Forelimb muscle (tissue), 1 donor: ENCODE data around the gene SSBP4. TPM values are rescaled to one million over a fixed set of nuclear protein-coding genes. Genes with fewer than 3 reads are reported as not detected.

ENCODE experiments used
- DNase-seq: peaks from one replicate; pipeline ENCODE4 v3.0.0-alpha.2; 2013; ENCODE audit warnings: low read depth
- polyA plus RNA-seq: library from polyadenylated mRNA; unstranded; fragments of 120-200 nt; gene quantifications from one replicate; pipeline ENCODE4 v1.2.1, GENCODE V29; 2013; ENCODE audit not compliant: insufficient read length

The SSBP4 gene
- polyA plus RNA-seq, 1 donor: 94.6 TPM

DNA sequence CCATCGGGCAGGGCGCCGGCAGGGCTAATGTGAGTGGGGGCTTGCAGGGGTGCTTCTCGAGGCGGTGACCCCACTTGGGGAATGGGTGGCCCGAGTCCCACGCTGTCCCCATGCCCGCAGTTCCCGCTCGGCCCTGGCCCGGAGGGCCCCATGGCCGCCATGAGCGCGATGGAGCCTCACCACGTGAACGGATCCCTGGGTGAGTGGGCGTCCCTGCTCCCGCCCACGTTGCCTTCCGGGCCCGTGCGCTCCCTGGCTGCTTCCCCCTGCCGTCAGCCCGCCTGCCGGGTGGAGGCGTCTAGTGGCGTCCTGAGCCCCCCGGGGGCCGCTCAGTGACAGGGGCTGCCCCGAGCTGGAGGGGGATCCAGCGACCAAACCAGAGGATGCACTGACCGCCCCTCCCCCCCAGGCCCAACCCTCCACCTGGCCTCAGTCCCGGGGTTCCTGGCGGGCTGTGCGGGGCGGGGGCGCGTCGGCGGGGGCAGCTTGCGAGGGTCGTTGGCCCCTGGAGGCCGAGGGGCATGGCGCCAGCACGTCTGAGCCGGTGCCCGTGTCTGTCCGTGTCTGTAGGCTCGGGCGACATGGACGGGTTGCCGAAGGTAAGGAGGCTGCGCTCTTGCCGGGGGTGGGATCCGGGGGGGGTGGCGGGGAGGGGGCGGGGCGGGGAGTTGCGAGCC, 14.0 kb downstream of the SSBP4 start:
- DNase-seq: no peak

DNA sequence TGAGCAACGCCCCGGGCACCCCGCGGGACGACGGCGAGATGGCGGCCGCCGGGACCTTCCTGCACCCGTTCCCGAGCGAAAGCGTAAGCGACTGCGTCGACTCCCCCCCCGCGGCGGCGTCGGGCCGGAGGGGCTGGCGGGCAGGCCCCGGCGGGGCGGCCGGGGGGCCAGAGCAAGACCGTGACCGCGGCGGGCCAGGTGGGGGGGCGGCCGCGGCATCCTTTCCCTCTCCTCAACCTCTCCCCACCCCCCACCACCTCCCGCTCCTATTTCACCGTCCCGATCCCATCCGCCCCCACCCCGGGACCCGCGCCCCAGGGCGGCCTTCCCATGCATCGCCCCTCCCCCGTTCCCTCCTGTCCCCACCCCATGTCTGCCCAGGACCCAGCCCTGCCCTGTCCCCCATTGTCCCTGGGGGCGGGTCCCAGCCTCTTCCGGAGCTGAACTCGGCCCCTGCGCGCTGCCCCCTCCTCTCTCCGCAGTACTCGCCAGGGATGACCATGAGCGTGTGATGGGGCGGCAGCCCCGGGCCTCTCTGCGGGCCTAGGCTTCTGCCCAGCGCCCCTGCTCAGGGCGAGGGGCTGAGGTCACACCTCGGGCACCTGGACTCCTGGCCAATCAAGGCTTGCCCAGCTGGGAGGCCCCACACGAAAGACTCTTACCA, 14.7 kb downstream of the SSBP4 start:
- no peak for DNase-seq

DNA sequence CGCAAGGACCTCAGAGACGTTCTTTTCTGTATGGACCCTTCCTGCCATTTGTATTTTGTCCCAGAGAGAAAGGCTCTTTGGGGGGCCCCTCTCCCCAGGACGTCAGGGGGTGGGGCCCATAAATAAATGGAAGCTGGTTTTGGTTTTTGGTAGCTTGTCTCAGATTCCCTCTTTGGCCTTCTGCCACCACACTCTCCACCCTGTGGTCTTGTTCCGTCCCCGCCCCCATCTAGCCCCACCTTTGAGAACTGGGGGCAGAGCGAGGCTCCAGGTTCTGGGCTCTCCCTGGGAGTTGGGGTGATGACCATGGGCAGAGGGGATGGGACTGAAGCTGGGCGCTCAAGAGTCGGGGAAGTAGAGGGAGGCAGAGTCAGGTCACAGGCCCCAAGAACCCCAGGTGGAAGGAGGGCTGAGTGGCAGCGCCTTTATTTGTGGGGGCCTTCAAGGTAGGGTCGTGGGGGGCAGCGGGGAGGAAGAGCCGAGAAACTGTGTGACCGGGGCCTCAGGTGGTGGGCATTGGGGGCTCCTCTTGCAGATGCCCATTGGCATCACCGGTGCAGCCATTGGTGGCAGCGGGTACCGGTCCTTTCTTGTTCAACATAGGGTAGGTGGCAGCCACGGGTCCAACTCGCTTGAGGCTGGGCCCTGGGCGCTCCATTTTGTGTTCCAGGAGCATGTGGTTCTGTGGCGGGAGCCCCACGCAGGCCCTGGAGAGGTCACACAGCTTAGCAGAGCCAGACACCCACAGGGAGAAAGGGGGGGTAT, 15.4 kb downstream of the SSBP4 start:
- no peak for DNase-seq

DNA sequence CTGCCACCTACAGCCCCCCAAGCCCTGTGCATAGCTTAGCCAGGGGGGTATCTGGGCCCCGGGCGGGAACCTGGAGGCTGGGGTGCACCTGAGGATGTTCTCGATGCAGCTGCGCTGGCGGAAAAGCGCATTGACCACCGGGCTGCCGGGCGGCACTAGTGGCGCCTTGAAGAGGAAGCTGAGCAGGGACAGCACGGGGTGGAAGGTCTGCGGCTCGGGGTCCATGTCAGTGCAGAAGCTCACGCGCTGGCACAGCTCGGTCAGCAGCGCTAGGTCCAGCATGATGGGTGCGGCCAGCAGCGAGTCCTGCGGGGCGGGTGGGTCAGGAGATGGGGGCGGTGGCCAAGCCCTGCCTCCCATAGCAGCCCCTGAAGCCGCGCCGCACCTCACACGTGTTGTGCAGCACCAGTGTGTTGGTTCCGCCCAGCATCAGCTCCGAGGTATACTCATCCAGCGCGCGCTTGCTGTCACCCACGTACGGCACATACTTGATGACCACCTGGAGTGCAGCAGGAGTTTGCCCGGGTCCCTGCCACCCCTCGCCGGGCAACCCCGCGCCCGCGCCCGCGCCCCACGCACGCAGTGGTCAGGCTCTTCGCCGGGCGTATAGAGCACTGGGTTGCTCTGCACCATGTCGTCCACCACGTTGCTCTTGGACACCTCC, 16.1 kb downstream of the SSBP4 start:
- no peak for DNase-seq

DNA sequence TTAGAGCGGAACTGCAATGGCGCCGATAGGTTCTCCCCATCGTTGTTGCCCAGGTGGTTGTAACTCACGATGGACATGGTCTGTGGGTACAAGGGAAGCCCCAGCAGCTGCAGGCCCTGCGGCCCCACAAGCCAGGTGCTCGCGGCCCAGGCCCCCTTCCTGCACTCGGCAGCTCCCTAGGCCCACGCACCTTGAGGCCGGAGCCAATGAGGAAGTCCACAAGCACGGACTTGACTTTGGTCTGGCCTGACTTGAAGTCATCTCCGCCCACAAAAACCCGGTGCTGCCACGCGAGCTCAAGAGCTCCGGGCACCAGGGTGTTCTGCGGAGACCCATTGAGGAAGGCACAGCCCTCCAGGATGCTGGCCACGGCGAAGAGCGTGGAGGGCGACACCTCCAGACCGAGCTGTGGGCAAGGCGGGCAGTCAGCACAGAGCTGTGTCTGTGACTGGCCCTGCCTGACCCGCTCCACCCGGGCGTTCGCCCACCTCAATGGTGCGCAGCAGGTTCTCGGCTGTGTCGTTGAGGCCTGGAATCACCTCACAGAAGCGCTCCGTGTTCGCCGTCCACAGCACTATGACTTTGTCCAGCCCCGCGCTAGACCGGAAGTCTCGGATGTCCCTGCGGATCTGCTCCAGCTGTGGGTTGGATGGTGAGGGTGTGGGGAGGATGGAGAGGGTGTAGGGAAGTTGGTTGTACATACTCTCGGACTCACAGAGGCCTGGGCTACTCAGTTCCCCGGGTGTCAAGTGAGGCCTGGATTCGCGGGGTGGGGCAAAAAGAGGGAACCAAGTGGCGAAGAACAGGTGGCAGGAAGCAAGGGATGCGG, 16.9 kb downstream of the SSBP4 start:
- DNase-seq: no peak

DNA sequence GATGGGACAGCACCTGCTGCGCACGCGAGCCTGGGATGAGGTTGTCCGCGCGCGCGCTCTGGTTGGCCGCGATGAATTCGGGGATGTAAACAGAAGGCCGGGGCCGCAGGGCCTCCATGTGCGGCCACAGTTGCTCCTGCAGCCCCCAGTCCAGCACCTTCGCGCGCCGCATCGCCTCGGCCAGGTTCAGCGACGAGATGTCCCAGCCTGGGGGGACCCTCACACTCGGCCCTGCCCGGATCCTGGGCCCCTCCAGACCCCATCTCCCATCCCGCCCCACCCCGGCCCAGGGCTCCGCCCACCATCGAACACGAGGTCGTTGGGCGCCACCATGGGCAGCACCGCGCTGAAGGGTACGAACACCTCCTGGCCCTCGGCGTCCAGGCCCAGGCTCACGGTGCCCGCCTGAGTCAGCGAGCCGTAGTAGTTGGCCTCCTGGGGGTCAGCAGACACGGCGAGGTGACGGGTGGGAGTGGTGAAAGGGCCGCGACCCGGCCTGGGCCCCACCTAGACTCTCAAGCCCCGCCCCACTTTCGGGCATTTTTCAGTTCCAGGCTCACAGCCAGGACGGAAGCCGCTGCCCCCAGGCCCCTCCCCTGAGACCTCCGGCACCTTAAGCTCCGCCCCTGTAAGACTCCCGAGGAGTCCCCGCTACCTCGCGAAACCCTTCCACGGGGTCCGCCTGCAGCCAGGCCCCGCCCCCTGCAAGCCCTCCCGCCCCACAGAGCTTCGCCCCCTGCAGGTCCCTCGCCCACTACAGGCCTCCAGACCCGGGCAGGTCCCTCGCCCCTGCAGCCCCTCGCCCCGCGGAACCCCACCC, 17.7 kb downstream of the SSBP4 start:
- no peak for DNase-seq

DNA sequence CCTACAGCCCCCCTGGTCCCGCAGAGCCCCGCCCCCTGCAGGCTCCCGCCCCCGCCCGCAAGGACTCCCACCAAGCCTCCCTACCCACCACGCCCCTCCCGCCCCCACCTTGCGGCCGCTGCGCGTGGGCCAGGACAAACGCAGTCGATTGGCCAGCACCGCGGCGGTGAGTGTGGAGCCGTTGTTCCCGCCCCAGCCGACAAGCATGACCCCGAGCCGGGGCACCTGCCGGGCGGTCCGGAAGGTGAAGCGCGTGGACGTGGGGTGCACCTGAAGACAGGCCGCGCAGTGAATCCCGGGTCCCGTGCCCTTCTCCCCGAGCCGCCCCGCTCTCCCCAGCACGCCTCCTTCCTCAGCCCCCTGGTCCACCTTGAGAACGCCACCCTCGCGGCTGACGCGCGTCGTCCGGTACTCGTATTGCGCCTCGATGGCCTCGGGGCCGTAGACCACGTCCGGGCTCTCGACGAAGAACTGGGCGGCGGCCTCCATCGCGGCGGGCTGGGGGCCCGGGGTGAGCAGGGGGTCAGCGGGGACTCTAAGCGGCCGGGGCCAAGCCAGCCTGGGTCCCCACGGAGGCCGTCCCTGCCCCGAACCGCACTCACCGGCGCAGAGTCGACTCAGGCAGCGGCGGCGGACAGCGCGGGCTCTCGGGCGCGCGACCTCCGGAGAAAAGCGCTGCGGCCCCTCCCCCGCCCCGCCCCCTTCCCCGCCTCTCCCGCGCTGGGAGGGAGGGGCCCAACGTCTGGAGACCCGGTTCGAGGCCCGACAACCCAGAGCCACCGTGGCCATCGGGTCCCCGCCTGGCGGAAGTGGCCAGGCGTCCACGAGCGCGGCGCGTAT, 18.5 kb downstream of the SSBP4 start, which contains the start of gene ISYNA1:
ISYNA1 (minus strand) TSS at position 643 of the 840 bp plus-strand sequence; CDS start at position 489, 154 bp downstream.
- no peak for DNase-seq

DNA sequence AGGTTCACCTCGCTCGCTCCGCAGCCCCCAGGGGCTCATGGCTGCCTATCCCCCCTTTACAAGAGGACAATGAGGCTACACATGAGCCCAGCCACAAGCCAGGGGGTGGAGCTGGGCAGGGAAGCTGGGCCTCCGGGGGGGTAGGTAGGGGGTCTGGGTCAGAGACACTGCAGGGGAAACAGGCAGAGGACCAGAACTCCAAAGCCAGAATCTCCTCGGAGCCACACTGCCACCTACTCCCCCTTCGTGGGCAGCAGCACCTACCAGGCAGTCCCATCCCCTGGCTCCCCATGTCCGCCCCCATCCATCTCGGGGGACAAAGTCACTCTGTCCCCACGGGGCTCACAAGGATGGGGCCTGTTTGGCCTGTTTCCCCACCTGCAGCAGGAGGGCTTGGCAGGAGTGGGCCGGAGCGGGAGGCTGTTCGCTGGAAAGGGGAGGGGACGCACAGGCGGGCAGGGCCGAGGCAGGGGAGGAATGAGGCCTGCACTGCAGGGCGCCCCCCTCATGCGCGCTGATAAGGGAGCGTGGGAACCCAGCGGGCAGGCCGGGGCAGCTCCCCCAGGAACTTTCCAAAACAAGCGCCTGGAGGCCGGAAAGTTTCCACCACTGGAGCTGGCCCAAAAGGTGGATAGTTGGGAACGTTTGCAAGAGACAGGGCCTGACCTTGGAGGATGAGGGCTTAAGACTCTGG, 19.3 kb downstream of the SSBP4 start:
- no peak for DNase-seq

DNA sequence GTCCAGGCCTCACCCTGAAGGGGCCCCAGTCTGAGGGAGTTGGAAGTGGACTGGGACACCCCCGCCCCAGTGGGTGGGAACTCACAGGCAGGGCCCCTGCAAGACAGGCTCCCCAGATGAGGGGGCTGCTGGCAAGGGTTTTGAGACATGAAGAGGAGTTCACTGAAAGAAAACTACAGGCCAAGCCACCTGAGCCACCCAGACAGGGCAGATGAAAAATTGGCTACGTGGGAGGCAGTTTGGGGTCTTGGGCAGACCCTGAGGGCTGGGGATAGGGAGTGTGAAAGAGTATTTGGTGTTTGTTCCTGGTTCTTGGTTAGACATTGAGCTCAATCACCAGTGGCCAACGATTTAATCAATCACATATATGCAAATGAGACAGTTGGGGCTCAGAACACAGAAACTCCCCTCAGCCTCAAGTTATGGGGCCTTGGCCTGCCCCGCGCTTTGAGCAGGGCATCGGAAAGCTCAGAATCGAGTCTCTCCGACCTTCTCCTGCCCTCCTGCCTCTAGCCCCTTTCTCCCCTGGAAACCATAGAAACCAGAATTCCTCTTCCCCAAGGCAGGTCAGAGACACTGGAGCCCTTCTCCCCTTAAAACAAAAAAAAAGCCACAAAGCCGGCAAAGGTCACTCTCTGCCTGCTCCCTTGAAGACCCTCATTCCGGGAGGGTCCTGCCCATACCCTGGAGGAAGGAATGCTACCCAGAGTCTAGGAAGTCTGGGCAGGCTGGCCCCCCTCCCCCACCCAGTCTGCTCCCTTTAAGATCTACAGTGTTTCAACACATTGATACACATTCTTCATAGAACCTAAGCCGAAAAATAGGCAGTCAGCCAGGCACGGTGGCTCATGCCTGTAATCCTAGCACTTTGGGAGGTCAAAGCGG, 20.1 kb downstream of the SSBP4 start:
- no peak for DNase-seq

DNA sequence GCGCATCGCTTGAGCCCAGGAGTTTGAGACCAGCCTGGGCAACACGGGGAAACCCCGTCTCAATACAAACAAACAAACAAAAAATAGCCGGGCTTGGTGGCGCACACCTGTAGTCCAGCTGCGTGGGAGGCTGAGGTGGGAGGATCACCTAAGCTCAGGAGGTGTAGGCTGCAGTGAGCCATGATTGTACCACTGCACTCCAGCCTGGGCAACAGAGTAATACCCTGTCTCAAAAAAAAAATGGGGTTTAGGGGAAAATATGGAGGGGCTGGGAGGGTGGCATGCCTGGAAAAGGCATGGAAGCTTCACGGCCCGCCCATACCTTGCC, 20.7 kb downstream of the SSBP4 start:
- DNase-seq: no peak

DNA sequence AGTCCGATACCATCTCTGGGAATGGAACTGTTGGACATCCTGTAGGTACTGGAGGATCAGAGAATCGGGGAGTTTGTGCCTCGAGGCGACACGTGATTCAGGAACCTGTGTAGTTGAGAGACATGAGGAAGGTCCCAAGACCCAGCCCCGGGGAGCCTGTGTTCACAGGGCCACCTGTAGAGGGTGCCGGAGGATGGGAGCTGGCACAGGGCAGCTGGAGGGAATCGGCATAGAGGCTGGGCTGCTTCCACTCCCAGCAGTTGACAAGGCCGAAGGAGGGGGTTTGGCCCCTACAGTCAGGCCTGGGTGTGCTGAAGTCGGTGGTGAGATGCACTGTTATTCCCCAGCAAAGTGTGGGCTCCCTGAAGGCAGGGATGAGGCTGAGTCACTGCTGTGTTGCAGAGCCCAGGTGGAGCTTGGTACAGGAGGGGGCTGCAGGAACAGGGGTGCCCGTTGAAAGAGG, 21.2 kb downstream of the SSBP4 start:
- DNase-seq: no peak

DNA sequence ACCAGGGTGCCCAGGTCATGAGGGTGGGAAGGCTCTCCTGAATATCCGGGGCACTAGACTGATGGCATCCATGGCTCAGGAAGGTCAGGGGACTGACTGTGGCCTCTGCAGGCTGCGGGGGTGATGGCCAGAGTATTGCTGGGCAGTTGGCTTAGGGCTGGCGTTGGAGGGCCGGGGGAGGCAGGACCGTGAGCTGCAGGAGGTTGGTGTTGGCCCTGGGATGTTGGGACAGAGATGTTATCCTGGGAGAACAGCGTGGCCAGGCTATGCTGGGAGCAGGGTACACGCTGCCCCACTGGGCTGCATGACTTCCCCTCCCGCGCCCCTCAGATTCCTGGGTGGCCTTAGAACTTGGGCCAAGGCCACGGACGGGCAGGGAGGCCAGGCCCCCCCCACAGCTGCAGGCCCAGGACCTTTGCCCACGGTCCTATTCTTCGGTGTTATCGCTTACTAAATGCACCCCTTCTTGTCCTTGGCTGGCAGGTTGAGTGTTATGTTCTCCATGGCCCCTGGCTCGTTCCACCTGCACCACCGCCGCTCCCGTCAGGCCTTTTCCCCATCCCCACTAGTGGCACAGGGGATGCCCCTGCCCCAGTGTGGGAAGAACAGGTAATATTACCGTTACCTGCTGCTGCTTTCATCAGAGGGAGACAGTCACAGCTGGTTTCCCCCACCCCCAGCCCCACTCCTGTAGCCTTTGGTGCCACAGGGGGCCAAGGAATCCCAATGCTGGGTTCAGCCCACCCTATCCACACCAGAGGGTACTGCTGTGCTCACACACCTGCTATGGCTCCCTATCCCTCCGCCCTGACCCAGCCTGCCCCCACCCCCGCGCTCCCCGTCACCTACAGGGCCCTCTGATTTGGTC, 22.0 kb downstream of the SSBP4 start:
- DNase-seq: no peak

DNA sequence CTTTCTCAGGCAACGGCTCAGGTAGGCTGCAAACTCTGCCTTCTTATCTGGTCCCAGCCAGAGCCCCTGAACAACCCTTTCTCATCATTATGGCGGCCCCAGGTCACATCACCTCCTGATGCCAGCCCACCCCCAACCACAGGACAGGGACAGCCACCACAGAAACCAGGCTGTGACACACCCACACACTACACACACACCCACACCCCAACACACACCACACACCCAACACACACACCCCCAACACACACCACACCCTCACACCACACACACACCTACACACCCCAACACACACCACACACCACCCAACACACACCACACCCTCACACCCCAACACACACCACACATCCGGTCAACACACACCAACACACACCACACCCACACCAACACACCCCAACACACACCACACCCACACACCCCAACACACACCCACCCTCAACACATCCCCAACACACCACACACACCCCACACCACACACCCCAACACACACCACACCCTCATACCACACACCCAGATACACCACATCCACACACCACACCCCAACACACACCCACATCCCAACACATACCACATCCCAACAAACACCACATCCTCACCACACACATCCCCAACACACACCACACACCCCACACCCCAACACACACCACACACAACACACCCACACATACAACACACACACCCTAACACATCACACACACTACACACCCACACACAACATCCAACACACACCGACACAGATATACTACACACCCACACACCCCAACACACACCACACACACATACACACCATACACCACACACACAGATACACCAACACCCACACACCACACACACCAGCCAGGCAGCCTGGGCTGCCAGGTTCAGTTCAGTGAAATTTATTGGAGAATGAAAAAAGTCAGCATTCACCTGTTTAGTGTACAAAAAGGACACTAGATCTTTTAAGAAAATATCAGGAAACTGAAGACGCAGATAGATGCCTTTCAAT, 22.9 kb downstream of the SSBP4 start:
- DNase-seq: no peak

DNA sequence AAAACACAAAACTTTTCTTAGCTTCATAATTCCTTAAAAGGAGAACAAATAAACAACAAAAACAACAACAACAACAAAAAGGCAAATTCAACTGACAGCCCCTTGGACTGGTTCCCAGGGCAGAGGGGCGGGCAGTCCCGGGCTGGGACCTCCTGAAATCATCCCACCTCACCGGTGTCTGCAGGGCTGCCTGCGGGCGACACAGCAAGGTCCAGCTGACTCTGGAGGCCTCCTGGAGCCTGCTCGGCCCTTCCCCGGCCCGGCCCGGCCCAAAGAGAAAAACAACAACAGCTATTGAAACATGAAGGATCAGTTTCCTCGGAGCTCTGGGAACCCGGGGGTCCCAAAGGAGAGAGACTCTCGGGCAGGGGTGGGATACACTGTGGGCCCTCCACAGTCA, 23.7 kb downstream of the SSBP4 start:
- DNase-seq: no peak

DNA sequence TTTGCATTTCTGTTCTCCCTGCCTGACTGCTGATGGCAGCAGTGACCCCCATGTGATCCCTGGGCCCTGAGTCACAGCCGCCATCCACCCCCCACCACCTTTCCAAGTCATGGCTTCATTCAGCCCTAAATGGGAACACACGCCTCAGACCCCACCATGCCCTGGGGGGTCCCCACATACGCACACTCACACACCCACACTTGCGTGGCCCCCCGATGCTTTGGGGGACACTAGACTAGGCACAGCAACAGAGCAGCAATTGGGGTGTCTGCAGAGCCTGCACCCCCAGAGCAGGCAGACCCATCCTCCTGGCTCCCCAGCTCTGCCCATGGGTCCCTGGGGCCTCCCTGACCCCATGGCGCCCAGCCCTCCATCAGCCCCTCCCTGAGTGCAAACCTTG, 24.2 kb downstream of the SSBP4 start:
- no peak for DNase-seq

DNA sequence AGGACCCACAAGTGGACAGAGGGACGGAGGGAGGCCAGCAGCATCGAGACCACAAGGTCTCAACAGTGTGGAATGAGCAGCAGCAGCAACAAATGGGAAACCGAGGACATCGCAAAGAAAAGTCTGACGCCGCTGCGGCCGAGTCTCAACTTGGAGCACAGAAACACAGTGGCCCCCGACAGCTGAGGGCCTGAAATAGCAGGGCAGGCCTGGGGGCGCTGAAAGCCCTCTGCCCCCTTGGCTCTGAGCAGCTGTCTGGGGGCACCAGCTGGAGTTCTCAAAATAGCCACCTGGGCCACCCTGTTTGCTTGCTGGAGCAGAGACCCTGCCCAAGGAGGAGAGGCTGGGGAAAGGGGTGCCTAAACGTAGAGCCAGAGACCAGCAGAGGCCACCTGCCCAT, 24.6 kb downstream of the SSBP4 start:
- DNase-seq: no peak
